Measurements from ENCODE around the gene DNAJB2.

Gene DNAJB2

GRCh38 chr2:219272356-219272755 lies 6.8 kb upstream of the DNAJB2 start:
- DNase-seq, result no peak
- in situ Hi-C loops (cut with HindIII; ENCODE audit: low pct_ligation_motif_present, low sequenced_read_pairs), result no loop called here
- Histone ChIP-seq H3K27ac (no peak overlapping the region), H3K27me3 (replicated peaks) (no peaks in the 10 kb centered on the region), H3K36me3 (replicated peaks) (no peaks in the 10 kb centered on the region), H3K4me3 (ENCODE audit: low read depth, low read length) (no peak overlapping the region)
- TF ChIP-seq CTCF (IDR thresholded peaks at IDR 0.05; ENCODE audit: low read depth, low read length, missing control alignments), result no peak

- no peak for DNase-seq
- in situ Hi-C loops (cut with HindIII; ENCODE audit: low pct_ligation_motif_present, low sequenced_read_pairs), result no loop called here
- Histone ChIP-seq H3K36me3 (replicated peaks) (no peaks in the 10 kb centered on the region), H3K27ac (no peak overlapping the region), H3K4me3 (ENCODE audit: low read depth, low read length) (no peak overlapping the region), H3K27me3 (replicated peaks) (no peaks in the 10 kb centered on the region)
- no peak for TF ChIP-seq CTCF (IDR thresholded peaks at IDR 0.05; ENCODE audit: low read depth, low read length, missing control alignments)
These were observed 6.2 kb upstream of the DNAJB2 start for GRCh38 chr2:219272995-219273394.

DNA sequence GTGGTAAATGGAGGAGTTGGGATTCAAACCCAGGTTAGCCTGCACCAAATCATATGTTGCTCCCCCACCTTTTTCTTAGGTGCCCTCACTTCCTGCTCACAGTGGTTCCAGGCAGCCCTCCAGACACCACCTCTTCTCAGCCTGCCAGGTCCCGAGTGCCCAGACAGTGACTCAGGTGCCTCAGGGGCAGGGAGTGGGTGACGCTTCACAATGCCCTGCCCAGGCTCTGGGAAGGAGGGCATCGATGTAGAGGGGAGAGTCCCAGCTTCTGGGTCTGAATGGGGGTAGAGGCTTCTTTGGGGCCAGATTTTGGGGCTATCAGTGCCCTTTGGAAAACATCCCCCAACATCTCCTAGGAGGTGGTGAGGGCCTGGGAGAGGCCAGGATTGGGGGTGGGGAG lies 5.2 kb upstream of the DNAJB2 start:
- Histone ChIP-seq H3K36me3 (replicated peaks) (no peaks in the 10 kb centered on the region), H3K27ac (no peak overlapping the region), H3K4me3 (ENCODE audit: low read depth, low read length) (no peak overlapping the region), H3K27me3 (replicated peaks) (no peaks in the 10 kb centered on the region)
- in situ Hi-C loops (cut with HindIII; ENCODE audit: low pct_ligation_motif_present, low sequenced_read_pairs), result no loop called here
- DNase-seq, result no peak
- no peak for TF ChIP-seq CTCF (IDR thresholded peaks at IDR 0.05; ENCODE audit: low read depth, low read length, missing control alignments)

GRCh38 chr2:219274361-219274921 lies 4.7 kb upstream of the DNAJB2 start:
- no peak overlapping the region for H3K4me3 ChIP-seq (ENCODE audit: low read depth, low read length)
- in situ Hi-C loops (cut with HindIII; ENCODE audit: low pct_ligation_motif_present, low sequenced_read_pairs), result no loop called here
- TF ChIP-seq CTCF (IDR thresholded peaks at IDR 0.05; ENCODE audit: low read depth, low read length, missing control alignments), result no peak
- H3K27me3 ChIP-seq (replicated peaks), result no peaks in the 10 kb centered on the region
- peak; percentile 80 for DNase-seq
- H3K36me3 ChIP-seq (replicated peaks), result no peaks in the 10 kb centered on the region
- H3K27ac ChIP-seq, result peak overlapping the region; percentile 2

GRCh38 chr2:219277703-219278654 lies 1.2 kb upstream of the DNAJB2 start:
- H3K36me3 ChIP-seq (replicated peaks), result peaks cover 2% of the 10 kb centered on the region
- peak; percentile 99 for TF ChIP-seq CTCF (IDR thresholded peaks at IDR 0.05; ENCODE audit: low read depth, low read length, missing control alignments)
- DNase-seq, result peak; percentile 77
- no peaks in the 10 kb centered on the region for H3K27me3 ChIP-seq (replicated peaks)
- H3K4me3 ChIP-seq (ENCODE audit: low read depth, low read length), result no peak overlapping the region
- in situ Hi-C loops (cut with HindIII; ENCODE audit: low pct_ligation_motif_present, low sequenced_read_pairs), result no loop called here
- peak overlapping the region; percentile 98 for H3K27ac ChIP-seq
